HG03442 (cell line): ENCODE measurements around the gene FNDC1.
"Not testable (repeated sequence)": the region's sequence is repeated elsewhere in the genome, so short reads cannot be mapped to it uniquely, and the experiment has no call there.

Source experiments
- ATAC-seq: cut with Tn5 transposase; IDR thresholded peaks from one replicate; pipeline ENCODE4 v1.9.1; 2021; ENCODE audit warnings: mild to moderate bottlenecking, moderate library complexity; ENCODE audit not compliant: unreplicated experiment

The FNDC1 gene

DNA sequence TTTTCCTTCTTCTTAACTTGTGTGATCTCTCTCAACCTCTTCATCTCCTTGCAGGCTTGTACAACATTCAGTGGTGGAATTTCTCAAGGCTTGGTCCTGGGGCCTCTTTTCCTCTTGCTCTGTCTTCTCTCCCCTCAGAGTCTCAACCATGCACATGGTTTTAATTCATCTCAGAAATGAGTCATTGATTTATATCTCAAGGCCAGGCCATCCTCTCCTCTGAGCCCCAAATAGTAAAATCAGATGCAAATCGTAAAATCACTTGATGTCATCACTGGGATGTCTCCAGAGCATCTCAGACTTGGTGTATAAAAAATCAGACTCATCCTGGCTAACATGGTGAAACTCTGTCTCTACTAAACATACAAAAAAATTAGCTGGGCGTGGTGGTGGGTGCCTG, 85.0 kb downstream of the FNDC1 start:
- ATAC-seq, result no peak

DNA sequence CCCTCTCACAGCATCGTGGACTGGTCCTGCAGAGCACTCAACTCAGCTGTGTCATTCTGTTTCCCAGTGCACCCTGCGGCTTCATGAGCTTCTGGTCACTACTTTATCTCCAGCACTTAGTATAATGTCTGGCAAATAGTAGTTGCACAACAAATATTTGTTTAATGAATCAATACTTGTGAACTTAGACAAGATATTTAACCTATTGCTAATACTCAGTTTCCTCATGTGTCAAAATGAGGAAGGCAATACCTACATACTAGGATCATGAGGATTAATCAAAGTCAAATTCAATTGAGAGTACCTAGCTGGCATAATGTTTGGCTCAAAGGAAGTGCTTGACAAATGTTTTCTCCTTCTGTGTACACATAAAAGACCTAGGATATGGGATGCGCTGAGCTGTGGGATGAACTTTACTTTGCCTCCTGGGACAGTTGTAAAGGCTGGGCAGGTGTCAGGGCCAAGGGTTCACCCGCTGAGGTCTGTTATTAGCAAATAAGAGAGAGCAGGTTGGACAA, 86.3 kb downstream of the FNDC1 start:
- no peak for ATAC-seq

DNA sequence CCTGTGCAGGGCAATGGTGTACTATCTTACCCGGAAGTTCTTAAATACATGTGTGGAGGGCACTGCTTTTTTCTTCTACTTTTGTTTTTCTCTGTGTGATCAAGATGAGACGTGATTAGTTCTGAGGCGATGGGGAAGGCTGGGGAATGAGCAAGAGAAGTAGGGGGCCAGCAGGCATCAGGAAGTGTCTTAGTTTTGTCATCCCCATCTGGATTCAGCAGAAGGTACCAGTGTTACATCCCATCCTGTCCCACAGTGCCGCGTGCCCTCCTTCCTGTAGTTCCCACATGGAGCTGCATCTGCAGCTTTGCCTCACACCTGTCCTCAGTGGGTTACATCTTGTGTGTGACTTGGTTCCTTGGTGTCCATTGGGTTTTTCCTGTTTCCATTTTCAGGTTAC, 86.9 kb downstream of the FNDC1 start:
- no peak for ATAC-seq

DNA sequence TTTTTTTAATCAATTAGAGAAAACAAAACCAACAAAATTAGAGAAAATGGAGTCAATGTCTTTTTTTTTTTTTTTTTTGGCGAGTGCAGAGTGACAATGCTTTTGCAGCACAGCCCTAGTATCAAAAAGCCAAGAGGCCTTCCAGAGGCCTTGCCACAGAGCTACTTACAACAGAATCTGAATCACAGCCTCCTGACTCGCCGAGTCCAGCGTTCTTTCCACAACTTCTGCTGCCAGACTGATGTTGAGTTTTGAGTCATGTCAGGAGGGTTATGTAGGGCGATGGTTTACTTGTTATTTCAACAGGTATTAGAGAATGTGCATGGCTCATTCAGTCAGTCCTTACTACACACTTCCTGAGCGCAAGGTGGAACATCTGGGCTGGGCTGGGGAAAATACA, 88.6 kb downstream of the FNDC1 start:
- ATAC-seq, result no peak

DNA sequence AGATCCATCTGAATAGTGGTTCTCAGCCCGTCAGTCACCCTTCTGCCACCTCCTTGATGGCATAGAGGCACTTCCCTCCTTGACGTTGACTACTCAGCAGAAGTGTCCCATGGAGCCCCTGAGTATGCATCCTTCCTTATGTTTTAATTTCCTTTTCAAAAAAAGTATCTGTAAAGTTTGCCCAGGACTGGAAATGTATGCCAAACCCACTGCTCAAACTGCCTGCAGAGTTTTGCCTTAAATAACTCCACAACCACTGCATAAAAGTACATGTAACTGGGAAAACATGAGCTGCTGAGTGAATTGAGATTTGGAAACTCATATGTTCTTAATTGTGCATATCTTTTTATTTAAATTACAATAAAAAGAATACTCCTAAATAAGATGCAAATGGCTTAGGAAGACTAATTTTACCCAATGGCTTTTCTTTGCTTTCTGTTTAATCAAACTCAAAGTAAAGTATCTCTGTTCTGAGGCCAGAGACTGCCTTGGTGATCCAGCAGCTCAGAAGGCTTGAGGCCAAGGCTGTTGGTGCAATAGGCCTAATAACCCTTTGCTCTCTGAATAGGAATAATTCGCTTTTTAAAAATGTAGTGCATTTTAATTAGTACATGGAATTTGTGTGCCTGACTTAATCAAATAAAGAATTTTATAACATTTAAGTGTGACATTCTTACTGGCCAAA, 90.4 kb downstream of the FNDC1 start:
- no peak for ATAC-seq

DNA sequence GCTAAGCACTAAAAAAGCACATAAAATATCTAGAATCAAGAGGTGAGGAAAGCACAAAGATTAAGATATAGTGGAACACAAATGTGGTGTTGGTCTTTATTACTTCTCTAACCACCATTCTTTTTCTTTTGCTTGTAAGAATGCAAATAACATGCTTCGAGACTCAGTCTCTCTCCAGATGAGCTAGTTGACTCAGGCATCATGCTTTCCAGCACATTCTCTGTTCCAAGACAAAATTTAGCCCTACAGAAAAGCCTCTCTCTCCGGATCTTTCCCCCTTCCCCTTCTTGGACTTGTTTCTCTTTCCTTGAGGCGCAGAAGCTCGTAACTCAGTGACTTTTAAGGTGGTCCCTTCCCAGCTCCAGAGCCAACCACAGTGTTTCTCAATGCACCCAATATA, 91.0 kb downstream of the FNDC1 start:
- no peak for ATAC-seq

DNA sequence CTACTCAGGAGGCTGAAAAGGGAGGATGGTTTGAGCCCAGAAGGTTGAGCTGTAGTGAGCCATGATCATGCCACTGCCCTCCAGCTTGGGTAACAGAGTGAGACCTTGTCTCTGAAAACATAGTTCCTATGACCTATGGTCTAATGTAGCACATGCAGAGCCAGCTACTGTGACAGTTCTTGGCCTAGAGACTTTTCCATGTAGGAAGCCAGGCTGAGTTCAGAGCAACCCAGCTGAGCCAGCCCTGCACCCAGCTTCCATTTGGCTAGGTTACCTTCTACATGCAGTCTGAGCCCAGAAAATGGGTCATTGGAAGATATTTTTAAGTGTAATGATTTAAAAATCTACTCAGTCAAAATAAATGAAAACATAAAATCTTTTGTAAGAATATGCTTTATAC, 92.8 kb downstream of the FNDC1 start:
- no peak for ATAC-seq

DNA sequence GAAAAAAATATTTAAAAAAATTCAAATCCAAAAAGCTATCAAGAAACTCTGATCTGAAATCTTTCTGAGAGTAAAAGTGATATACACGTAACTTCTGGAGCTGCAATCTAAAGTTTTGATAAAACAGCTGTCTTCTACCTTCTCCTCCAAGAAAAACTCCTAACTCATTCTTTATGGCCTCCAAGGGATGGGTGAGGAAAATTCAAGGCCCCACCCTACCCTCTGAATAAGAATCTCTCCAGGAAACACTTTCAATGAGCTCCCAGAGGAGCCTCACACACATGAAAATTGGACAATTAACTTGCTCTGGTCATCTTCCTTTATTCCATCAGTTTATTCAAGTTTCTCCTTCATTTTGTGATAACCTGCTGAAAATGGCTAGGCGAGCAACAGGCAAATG, 93.4 kb downstream of the FNDC1 start:
- ATAC-seq, result no peak

DNA sequence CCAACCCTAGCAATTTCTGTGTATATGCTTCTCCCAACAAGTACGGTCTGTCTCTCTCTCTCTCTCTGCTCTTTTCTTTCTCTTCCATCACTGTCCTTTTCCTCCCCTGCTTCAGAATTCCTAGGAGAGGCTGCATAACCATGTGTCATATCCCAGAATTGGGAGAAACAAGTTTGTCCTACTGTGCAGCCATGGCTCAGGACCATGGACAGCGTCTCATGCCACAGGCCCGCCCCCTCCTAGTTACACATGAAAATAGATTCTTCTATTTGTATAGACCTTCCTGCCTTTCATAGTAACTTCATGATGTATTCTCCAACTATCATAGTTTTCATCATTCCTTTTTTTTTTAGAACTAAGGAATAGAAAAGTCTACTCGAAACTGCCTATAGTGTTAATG, 98.0 kb downstream of the FNDC1 start:
- no peak for ATAC-seq

DNA sequence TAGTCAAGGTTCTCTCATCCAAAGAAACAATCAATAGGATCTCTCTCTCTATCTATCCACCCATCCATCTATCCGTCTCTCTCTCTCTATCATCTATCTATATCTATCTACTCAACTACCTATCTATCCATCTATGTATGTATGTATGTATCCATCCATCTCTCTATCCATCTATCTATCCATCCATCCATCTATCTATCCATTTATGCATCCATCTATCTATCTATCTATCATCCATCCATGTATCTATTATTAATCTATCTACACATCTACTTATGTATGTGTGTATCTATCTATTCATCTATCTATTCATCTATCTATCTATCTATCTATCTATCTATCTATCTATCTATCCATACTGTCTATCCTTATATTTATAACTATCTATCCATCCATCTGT, 99.3 kb downstream of the FNDC1 start:
- ATAC-seq, result no peak

DNA sequence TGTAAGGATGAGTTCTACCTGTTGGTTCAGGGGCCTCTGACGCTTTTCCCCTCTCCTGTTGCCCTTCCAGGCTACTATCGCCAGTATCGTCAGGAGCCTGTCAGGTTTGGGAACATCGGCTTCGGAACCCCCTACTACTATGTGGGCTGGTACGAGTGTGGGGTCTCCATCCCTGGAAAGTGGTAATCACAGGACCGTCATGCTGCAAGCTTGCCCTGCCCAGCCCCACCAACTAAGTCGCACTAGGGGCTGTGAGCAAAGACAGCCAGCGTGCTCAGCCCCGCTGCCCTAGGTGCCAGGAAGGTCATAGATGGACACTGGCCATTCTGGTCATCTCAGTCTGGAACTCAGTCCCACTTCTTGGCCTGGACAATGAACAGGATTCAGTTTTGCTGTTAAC, 102.1 kb downstream of the FNDC1 start:
- no peak for ATAC-seq

DNA sequence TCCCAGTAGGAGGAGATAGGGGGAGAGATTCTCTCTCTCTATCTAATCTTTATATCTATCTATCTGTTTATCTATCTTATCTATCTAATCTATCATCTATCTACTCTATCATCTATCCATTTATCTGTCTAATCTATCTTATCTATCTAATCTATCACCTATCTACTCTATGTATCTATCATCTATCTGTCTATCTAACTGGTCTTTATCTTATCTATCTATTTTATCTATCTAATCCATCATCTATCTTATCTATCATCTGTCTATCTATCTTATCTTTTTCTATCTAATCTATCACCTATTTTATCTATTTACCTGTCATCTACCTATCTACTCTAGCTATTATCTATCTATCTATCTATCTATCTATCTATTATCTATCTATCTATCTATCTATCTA, 109.4 kb downstream of the FNDC1 start:
- no peak for ATAC-seq

DNA sequence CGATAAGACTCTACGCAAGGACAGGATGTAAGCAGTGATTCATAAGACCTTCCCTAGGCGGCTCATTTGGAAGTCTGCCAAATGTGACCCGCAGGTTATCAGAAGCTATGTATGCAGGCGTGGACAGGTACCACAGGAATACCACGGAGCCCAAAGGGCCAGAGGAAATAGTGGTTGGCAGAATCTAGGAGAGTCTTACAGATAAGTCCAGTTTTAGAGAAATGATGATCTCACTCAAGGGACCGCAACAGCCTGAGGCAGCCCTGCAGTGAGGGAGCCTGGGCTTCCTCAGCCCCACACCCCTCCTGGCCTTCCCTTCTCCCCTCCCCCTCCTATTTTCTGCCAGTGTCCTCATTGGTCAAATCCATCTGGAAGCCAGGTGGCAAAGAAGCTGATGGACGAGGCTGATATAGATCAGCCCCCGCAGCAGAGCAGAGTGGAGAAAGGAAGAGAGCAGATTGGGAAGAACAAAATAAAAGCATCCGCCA, 110.6 kb downstream of the FNDC1 start:
- no peak for ATAC-seq

DNA sequence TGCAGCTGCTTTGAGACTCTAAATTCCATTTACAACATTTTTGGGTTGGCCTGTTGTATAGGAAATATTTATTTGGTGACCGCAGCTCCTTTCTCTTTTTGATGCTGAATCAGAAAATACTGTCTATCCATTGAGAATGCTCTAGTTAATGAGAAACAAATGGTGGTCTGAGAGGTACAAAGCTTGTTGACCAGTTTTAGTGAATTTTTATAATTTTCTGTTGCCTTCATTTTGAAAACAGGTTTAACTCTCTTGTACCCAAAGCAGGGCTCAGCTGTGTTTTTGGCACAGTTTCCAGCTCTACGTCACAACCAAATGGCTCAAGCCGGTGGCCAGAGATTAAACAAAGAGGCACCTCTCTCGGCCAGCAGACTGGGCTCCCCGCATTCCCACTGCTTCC, 113.2 kb downstream of the FNDC1 start:
- ATAC-seq, result no peak

DNA sequence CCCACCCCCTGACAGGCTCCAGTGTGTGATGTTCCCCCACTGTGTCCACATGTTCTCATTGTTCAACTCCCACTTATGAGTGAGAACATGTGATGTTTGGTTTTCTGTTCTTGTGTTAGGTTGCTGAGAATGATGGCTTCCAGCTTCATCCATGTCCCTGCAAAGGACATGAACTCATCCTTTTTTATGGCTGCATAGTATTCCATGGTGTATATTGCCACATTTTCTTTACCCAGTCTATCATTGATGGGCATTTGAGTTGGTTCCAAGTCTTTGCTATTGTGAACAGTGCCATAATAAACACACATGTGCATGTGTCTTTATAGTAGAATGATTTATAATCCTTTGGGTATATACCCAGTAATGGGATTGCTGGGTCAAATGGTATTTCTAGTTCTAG, 115.5 kb downstream of the FNDC1 start:
- ATAC-seq, result not testable (repeated sequence)

DNA sequence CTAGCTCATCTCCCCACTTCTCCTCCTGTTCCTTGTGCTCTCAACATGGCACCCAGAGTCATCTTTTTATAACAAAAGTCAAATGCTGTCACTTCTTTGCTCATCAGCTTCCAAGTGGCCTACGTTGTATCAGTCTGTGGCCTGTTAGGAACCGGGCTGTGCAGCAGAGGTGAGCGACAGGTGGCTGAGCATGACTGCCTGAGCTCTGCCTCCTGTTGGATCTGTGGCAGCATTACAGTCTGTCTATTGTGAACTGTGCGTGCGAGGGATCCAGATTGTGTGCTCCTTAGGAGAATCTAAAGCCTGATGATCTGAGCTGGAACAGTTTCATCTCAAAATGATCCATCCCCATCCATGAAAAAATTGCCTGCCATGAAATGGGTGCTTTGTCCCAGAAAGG, 129.6 kb downstream of the FNDC1 start:
- no peak for ATAC-seq

DNA sequence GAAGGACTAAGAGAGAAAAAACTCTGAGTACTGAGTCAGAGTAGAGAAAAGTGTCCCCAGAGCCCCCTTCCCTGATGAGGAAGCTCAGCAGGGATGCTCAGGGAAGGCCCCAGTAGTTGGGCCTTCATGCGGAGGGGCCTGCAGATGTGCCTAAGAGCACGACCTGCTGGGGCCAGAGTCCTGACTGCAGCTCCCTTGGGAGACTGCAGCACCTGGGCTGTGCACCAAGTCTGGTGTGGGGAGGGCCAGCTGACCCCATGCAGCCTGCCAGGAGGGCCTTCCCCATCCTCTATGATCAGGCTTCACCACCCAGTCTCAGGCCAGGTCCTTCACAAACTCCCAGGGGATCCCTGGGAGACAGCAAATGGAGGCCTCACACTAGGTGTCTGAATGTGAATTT, 130.4 kb downstream of the FNDC1 start:
- no peak for ATAC-seq

DNA sequence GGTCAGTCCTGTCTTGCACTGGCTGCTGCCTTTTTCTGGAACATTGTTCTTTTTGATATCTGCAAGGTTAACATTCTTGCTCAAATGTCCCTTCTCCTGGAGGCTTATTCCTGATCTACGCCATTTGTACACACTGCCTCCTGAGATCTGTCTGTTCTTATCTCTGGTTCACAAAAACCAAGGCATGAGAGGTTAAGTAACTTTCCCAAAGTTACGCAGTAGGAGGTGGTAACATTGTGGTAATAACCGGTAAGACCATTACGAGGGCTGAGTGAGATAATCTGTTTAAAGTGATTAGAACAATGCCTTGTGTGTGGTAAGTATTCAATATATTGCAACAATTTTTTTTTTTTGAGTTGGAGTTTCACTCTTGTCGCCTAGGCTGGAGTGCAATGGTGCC, 132.1 kb downstream of the FNDC1 start:
- no peak for ATAC-seq

DNA sequence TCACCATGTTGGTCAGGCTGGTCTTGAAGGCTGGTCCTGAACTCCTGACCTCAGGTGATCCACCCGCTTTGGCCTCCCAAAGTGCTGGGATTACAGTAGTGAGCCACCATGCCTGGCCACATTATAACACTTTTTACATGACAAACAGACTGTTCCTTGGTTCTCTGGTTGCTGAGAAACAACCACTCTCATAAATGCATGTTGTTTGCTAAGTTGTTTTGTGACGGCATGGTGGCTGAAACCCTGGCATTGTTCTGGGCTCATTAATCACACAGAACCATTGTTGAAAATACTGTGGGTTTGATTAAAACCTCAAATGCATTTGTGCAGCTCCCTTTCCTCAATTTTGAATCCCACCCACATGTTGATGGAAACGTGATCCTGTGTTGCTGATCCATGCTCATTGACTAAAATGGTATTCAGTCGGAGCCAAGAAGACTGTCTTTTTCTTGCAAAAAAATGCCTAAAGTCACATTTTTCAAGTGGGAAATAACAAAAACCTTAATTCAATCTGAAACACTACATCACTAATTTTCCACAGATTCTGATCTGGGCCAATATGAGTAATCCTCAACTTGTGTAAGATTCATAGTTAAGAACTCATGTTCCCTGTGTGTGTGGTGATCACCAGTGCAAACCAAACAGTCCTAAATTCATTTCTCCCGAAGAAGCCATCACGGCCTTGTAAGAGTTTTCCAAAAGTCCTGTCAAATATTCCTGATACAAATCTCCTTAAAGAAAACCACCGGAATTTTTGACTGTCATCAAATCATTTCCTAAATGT, 132.8 kb downstream of the FNDC1 start:
- ATAC-seq, result no peak

DNA sequence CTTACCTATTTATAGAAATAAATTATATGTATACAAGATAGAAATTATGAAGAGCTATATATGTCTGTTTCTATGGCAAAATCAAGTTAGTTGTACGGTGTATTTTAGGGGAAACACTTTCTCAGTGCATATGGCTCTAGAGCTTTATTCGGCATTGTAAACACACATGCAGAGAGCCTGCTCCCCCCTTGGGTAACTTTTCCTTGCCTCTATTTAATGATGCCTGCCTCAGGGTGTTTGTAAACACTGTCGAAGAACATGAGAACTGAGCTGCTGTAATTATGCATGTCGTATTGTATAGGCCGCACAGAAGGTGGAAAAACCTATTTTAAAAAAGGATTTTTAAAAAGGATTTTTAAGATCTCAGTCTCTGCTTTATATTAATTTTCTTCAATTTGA, 133.4 kb downstream of the FNDC1 start:
- no peak for ATAC-seq

DNA sequence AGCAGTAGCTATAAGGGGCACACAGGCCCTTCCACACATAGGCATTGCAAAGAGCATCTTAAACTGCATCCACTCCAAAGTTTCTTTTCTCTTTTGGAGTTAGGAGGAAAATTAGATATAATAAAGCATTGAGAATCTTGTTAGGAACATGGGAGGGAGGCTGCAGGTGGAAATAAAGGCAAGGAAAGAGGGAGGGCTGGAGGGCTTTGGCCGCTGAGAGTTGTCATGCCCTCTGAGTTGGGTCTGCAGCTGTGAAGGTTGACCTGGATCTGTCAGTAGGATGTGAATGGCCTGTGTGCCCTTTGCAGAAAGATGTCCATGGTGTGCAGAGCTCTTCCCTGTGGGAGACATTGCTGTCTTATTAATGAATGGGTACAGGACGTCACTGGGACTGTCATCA, 134.0 kb downstream of the FNDC1 start:
- no peak for ATAC-seq

DNA sequence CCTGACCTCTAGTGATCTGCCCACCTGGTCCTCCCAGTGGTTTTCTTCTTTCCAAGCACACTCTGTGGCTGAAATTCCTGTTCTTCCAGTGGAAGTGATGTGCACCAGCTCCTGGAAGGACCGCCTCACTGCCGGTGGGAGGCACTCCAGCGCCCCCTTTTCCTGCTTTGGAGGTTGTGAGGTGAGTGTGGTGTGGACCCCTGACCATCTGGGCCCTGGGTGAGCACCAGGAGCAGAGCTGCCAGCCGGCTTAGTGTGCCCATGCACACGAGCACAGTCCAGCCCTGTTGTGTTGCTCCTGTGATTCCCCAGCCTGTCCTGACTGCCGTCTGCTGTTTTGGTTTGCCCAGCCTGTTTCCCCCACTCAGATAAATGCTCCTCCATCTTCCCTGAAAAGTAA, 134.6 kb downstream of the FNDC1 start:
- no peak for ATAC-seq
